COLO668 (cell line): Measurements from ENCODE around the gene SOX21.
A peak's percentile ranks its signal among the peaks of the same experiment; 100 is the strongest.

Experiments
- DNase-seq: peaks from one replicate; lab custom pipeline; 2025; ENCODE audit not compliant: unreplicated experiment; lab: John Stamatoyannopoulos, UW

Gene SOX21

DNA sequence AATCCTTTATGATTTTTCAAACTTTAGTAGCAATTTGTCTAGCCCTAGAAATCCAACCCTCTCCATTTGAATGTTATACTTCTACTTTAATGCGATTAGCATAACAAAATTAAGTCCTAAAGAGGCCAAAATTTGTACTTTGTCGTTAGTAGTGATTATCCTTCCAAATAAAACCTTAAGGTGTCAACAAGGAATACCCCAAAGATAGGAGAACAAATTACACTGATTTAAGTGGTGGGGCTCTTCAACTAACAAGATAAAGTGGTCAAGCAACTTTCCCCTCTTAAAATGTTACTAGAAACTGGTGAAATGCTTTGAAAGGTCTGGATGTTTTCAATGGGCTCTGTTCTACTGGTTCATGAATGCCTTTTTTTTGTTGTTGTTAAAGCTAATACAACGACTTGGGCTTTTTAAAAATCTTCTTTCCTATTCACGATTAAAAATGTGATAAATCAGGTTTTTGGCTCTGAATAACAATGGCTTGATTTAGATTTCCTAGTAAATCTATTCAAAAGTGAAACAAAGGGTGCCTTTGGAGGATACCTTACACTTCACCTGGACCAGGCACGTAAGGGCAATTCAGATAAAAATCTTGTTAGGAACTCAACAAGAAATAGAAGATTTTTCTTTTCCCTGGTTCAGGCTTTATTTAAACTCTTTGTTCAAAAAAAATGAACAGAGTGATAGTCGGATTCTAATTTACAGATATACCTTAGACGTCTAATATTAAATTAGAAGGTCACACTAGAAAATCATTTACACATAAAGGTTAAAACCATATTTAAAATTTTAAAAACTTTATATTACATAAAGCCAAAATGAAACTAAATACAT lies 3.1 kb downstream of the SOX21 start:
- no peak for DNase-seq

DNA sequence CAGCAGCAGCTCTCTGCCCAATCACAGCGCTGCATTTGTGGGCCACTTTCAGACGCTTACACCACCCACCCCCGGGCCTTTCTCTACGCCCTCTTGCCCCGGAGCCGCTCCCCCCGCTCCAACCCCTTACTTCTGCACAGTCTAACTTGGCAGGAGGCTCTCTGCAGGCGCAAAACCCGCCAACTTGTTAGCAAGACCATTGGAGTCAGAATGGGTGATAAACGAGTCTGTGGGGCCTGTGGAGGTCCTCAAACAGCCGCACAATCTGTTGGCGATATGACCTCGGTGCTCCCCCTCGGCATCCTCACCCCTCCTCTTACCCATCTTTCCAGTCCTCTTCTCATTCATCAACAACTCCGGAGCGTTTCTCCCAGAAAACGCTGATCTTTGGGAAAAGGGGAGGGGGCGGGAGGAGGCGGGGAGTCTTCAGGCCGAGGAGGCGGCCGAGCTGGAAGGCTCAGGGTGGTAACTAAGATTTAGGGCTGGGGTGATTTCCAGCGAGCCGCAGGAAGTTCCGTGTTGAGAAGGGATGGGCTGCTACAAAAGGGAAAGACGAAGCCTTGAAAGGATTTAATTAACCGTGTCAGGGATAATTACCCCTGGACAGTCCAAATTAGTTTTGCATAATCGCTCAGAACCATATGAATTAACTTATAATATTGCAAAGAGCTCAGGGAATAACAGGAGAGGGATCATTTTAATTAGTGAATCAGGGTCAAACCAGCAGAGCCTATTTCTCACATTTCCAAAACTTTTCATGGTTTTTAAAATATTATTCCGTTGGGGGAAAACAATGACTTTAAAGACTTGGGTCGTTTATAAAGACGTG lies 4.1 kb downstream of the SOX21 start:
- DNase-seq: peak; percentile 71

DNA sequence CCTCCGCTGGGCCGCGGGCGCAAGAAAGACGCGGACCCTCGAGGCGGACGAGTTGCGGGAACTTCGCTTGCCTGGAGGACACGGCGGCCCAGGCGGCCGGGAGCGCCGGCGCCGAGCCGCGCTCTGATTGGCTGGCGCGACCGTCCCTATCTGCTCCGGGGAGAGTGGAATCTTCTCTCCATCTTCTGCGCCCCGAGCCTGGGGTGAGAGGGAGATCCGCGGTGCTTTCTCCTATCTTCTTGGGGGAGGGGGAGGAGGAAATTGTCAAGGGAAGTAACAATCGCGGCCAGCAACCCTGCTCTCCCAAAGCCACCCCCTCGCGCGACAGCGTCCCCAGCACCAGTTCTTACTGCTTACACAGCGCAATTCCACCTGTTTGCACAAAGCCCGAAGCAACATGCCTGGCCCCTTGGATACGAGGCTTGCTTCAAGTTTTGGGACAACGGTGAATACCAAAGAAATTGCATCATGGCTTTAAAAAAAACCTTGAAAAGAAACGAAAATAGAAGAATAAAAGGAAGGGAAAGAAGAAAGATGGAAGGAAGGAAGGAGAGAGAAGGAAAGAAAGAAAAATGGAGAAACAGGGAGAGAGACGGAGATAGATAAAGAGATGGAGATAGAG lies 4.8 kb downstream of the SOX21 start:
- DNase-seq: peak; percentile 91

DNA sequence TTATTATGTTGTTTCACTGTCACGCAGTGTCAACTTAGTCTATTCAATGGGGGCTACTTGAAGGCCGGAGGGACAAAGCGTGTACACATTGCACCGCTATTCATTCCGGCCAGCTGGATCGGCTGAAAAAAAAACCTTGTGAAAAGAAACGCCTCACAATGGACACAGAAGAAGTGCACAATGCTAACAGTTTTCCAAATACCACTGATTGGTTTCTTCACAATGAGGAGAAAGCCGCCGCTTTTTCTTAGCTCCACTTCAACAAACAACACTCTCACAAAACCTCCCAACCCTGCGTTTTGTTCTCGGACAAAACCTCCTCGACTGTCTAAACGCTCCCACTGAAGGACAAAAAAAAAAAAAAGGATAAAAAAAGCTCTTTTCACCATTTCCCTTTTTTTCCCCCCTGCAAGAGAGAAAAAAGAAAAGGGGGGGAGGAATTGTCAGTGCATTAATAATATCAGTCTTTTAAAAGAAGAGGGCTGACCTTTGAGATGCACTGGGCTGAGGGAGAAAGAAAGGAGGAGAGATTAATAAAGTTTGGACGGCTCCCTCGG lies 5.4 kb downstream of the SOX21 start:
- peak; percentile 94 for DNase-seq

- DNase-seq: peak; percentile 58
Measured at GRCh38 chr13:94706101-94706842, 6.1 kb downstream of the SOX21 start.

DNA sequence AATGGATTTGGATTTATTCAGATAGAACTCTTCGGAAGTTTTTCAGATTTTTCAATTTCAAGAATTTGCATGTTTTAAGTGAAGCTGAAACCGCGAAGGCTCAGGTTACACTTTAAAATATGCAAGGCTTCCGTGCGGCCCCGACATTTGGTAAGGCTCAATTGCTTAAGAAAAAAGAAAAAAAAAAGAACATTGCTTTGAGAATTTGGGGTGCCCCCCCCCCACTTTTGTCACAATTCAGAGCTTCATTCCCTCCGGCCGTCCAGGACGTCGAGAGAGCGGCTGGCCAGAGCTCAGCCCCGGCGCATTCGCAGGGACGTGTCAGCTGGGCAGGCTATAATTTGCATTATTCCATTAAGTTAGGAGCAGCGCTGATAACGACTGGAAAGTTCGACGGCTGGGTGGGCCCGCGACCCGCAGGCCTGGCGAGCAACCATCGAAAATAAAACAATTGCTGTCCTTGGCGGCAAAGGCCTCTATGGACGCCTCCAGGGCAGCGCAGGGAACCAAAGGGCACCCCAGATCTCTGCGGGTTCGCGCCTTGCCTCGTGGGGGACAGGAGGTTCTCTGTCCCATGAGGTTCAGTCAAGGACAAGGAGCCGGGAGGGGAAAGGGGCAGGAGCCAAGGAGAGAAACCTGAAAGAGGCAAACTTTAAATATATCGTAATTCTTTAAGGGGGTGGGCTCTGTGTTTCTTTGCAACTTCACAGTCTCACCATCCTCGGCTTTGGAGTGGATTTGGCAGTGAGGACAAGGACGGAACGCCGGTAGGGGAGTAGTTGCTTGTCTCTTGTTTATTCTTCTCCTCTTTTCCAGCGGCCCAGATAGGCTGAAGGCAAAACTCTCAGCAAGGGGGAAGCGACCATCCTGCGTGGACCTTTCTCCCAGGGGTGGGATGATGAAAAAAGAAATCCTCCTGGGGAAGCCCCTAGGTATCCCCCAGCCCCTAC lies 7.0 kb downstream of the SOX21 start:
- DNase-seq: no peak

- DNase-seq: no peak
Measured at GRCh38 chr13:94704377-94705080, 7.8 kb downstream of the SOX21 start.

- DNase-seq: no peak
Measured at GRCh38 chr13:94703721-94704314, 8.5 kb downstream of the SOX21 start.

DNA sequence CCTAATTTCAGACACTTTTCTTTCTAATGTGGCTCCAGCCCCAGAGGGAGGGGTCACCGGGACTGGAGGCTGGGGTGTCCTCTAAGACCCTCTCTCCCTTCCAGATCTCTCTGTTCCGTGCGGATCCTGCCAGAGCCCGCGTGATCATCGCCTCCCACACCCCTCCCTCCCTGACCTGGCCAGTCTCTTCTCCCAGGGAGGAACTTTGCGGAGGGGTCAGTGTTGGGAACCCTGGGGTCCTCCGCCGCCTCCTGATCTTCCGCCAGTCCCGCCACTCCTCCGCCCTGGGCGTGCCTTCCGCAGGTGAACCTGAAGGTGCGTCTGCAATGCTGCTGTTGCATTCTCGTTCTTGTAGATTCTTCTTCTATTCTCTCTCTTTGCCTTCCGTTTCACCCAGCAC lies 9.1 kb downstream of the SOX21 start:
- no peak for DNase-seq

DNA sequence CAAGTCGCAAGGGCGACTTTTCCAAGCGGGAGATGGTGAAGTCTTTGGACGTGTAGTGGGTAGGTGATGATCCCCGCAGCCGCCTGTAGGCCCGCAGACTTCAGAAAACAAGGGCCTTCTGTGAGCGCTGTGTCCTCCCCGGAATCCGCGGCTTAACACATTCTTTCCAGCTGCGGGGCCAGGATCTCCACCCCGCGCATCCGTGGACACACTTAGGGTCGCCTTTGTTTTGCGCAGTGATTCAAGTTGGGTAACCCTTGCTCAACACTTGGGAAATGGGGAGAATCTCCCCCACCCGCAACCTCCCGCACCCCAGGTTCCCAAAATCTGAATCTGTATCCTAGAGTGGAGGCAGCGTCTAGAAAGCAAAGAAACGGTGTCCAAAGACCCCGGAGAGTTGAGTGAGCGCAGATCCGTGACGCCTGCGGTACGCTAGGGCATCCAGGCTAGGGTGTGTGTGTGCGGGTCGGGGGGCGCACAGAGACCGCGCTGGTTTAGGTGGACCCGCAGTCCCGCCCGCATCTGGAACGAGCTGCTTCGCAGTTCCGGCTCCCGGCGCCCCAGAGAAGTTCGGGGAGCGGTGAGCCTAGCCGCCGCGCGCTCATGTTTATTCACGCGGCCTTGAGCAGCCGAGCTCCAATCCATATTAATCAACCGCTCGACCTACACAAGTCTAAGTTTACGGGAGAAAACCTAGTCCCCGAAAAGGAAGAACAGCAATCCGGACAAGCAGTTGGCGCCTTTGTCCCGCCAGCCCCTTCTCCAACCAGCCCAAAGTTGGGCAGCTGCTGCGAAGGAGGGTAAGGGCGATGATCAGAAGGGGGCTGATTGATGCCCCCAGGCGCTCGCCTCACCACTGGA lies 9.9 kb downstream of the SOX21 start:
- DNase-seq: no peak

DNA sequence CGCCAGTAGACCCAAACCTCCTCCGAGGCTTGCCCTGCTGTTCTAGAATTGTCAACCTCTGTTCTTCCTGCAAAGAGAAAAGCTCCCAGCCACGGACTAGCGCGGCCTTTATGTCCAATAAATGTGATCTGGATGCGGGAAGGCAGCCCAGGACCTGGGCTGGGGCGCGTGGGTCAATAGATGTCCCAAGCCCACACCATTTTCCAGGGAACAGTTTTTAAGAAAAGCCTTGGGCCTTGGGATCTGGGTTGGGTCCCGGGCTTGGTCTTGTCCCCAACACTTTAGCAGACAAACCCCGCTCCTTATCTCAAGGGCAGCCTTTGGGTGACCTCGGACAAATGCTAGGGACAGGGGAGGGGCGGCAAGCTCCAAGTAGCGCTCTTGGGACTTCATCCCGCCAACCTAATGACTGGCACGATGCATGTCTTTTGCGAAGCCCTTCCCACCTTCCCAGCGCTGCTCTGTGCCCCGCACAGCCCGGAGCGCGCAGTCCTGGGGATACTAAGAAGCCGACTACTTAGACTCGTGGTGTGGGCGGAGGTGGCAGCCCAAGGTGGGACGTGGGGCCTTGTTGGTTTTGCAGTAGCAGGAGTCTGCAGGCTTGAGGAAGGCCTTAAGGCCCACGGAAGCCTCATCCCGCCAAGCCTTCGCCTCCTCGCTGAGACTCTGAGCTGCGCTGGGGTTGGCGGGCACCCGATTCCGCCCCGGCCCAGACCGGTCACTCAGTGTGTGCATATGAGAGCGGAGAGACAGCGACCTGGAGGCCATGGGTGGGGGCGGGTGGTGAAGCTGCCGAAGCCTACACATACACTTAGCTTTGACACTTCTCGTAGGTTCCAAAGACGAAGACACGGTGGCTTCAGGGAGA lies 10.8 kb downstream of the SOX21 start:
- DNase-seq: no peak

GRCh38 chr13:94700536-94700935 lies 11.8 kb downstream of the SOX21 start:
- no peak for DNase-seq

DNA sequence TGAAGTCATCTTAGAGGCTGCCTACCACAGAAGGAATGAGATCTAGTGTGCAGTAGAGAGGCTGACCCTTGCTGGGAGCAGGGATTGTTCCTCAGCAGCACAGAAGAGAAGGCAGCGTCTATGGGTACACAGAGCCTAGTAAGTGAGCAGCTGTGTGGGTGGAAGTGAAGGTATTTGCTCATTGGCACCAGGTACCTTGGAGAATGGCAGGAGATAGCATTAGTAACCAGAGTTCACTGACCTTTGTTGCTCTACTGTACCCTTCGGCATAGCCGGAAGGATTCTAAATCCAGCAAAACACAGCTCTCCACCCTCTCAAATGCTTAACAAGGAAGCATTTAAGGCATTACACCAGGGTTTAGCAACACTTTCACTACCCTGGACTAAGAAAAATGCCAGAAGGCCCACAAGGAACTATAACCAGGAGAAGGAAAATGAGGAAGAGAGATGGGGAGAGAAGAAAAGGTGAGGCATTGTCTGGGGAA lies 12.3 kb downstream of the SOX21 start:
- DNase-seq: no peak

DNA sequence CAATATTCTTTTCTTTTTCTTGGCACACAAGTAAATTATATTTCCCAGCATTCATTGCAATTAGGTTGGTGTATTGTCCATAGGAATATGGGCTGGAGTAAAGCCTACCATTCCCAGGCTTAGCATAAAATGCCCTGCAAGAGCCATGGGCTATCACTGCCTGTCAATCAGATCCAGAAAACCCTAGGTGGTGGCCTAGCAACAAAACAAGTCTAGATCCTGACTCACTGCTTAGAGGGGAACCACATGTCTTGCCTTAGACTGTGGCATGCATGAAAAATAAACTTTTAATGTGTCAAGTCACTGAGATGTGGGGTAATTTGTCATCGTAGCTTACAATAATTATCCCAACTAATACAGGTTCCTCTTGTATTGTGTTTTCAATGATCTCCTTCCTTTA lies 16.2 kb downstream of the SOX21 start:
- DNase-seq: no peak

- no peak for DNase-seq
Measured at GRCh38 chr13:94692030-94692429, 20.3 kb downstream of the SOX21 start.

DNA sequence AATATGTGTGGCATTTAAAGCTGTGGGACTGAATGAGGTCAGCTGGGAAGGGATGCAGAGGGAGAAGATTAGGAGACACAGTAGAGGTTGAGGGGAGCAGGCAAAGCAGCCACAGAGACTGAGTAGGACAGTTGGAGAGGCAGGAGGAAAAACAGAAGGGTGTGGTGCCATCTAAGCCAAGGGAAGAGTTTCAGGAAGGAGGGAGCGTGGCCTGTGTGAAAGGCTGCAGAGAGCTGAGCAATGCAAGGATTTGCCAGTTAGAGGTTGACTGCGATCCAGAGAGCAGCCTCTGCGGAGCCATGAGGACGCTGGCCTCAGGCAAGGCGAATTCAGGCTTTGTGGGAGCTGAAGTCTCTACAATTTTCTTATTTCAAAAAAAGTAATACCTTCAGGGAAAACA lies 28.9 kb downstream of the SOX21 start:
- DNase-seq: no peak

DNA sequence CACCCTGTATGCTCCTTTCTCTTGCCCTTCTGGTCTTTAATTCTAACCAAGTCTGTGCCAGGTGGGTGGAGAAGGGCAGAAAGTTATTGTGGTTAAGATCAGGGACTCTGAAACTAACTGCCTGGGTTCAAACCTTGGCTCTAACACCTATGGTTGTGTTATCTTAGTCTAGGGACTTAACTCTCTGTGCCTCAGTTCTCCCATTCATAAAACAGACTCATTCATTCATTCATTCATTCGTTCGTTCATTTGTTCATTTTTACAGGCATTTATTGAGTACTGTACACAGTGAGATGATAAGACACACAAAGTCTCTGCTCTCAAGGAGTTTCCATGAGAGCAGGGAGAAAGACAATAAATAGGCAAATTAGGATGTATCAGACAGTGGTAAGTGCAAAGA lies 30.1 kb downstream of the SOX21 start:
- DNase-seq: no peak
